Measurements from ENCODE around the gene ZNF324B. TPM values are rescaled to one million over a fixed set of nuclear protein-coding genes. Genes with fewer than 3 reads are reported as not detected.

Gene ZNF324B
- total and polyA plus RNA-seq, 10 of the 15 experiments (the other 5 are each of a cell fraction or from before 2014, with no cell fraction given), result 0.11 to 12.8 (median 4.0) TPM

- TF ChIP-seq USF1 (IDR thresholded peaks at IDR 0.05; ENCODE audit: borderline replicate concordance, extremely low read length, insufficient read depth, low read depth, low read length), result peak; percentile 94
- TF ChIP-seq STAT3 (IDR thresholded peaks at IDR 0.05; ENCODE audit: low read depth, low read length), result no peak
- peak; percentile 36; the same call in 1 of the 2 replicates for TF ChIP-seq HDGF (IDR thresholded peaks at IDR 0.05)
- no peak for TF ChIP-seq CBX3 (IDR thresholded peaks at IDR 0.05; ENCODE audit: borderline replicate concordance, low read depth)
- no peak for TF ChIP-seq E2F4 (IDR thresholded peaks at IDR 0.05; ENCODE audit: low read depth, low read length)
- no peak for TF ChIP-seq NR2C1 (IDR thresholded peaks at IDR 0.05)
- peak; percentile 66; the same call in 1 of the 2 replicates for TF ChIP-seq CHD2 (IDR thresholded peaks at IDR 0.05; ENCODE audit: borderline replicate concordance, low read depth, low read length)
- no peak for TF ChIP-seq NBN (IDR thresholded peaks at IDR 0.05)
These were observed 15.6 kb downstream of the ZNF324B start, which contains the start of gene ZNF324 (continued) for GRCh38 chr19:58466760-58467589.

GRCh38 chr19:58468216-58468839, 16.9 kb downstream of the ZNF324B start:
- Histone ChIP-seq H3K27ac (ENCODE audit: control insufficient read depth, insufficient read depth) (no peak overlapping the region), H3K9ac (ENCODE audit: control insufficient read depth, insufficient read depth, low read length) (no peak overlapping the region), H3K4me3 (peak overlapping the region; percentile 61; the same call in 1 of the 2 replicates), H4K20me1 (ENCODE audit: control insufficient read depth, insufficient read depth) (no peaks in the 10 kb centered on the region), H3K79me2 (ENCODE audit: control insufficient read depth, insufficient read depth, low read length) (peaks cover 17% of the 10 kb centered on the region), H3K27me3 (replicated peaks in 1 of 2; ENCODE audit: control insufficient read depth in 2 of 2, insufficient read depth in 2 of 2, low read length in 1 of 2) (no peaks in the 10 kb centered on the region), H3K4me2 (ENCODE audit: control insufficient read depth, insufficient read depth) (peak overlapping the region; percentile 32; the same call in 1 of the 2 replicates), H3K4me1 (ENCODE audit: control insufficient read depth, insufficient read depth, low read length) (peaks cover 14% of the 10 kb centered on the region), H3K36me3 (ENCODE audit: control insufficient read depth in 2 of 2, insufficient read depth in 2 of 2, low read length in 1 of 2) (peaks cover 7% of the 10 kb centered on the region in 2 experiments), H3K9me3 (replicated peaks; ENCODE audit: control insufficient read depth, insufficient read depth, low read length) (no peaks in the 10 kb centered on the region), H2AFZ (ENCODE audit: control insufficient read depth, low read depth, low read length) (no peak overlapping the region)
- intact Hi-C loops (cut with micrococcal nuclease; ENCODE audit: unreplicated experiment), result loop anchor here (5.0 kb wide), 2 partner anchors 61 to 141 kb away; partner anchors contain the start of genes ZNF584 and ZSCAN22
- in situ Hi-C loops (cut with MboI), result no loop called here
- ChIA-PET POLR2A (no interaction called here), RAD21 (ENCODE audit: unreplicated experiment) (no interaction called here), CTCF (no interaction called here), SMC1A (ENCODE audit: uncharacterized antibody, unreplicated experiment) (interaction anchor here (1.3 to 1.5 kb wide), 2 partner anchors 59 to 60 kb away, joined by 3 to 4 read pairs; partner anchors contain the start of gene ZNF584)
- DNase-seq (ENCODE audit: low read depth, low spot score) (no peak), ATAC-seq (no peak), FAIRE-seq (no peak)
- WGBS (ENCODE audit: insufficient coverage, insufficient replicate concordance, low lambda C conversion rate, missing lambda C conversion rate), result 38% methylated on average over 5 of the region's 5 CpGs
- BruUV-seq (replicated peaks), result no TSS peak
- TF ChIP-seq CTCF (IDR thresholded peaks at IDR 0.05 in 2 of 3, conservative IDR thresholded peaks at IDR 0.05 in 1 of 3; ENCODE audit: control insufficient read depth in 2 of 3, extremely low read depth in 1 of 3, insufficient read depth in 1 of 3, low read depth in 3 of 3, low read length in 3 of 3) (no peak), SUPT20H (IDR thresholded peaks at IDR 0.05; ENCODE audit: borderline replicate concordance, control insufficient read depth, low read depth, low read length) (no peak), NR2F1 (conservative IDR thresholded peaks at IDR 0.05) (no peak), SUZ12 (IDR thresholded peaks at IDR 0.05; ENCODE audit: unreplicated experiment) (no peak), ZNF384 (IDR thresholded peaks at IDR 0.05; ENCODE audit: borderline replicate concordance, low read depth, low read length) (no peak), EGR1 (IDR thresholded peaks at IDR 0.05; ENCODE audit: borderline replicate concordance in 1 of 2, low read depth in 2 of 2, low read length in 2 of 2) (no peak), YY1 (IDR thresholded peaks at IDR 0.05; ENCODE audit: low read depth, low read length) (no peak), IKZF1 (conservative IDR thresholded peaks at IDR 0.05) (no peak), YBX1 (IDR thresholded peaks at IDR 0.05) (no peak), RCOR1 (conservative IDR thresholded peaks at IDR 0.05; ENCODE audit: low read depth, low read length) (no peak)
